Activated CD4-positive, alpha-beta T cell treated with anti-CD3 and anti-CD28 coated beads for 36 hours (primary cell): ENCODE results near the gene PTPRM. TPM values are rescaled to one million over a fixed set of nuclear protein-coding genes. Genes with fewer than 3 reads are reported as not detected.

Experiments used
- ATAC-seq: fragments of 200-7000 bp; cut with Tn5 transposase; one replicate; pipeline ENCODE4 v1.10.0; 2021; ENCODE audit warnings: mild to moderate bottlenecking, moderate library complexity
- CTCF ChIA-PET: fragments of 350-600 bp; sonication (Branson Sonifier 250); formaldehyde crosslinking; loops from one replicate; lab custom pipeline; 2021; ENCODE audit warnings: antibody characterized with exemption; lab: Charles Lee
- POLR2A ChIA-PET: fragments of 350-600 bp; sonication (Branson Sonifier 250); formaldehyde crosslinking; loops from one replicate; lab custom pipeline; 2021; ENCODE audit warnings: antibody characterized with exemption, inconsistent platforms; lab: Charles Lee
- DNase-seq: peaks from one replicate; pipeline ENCODE4 v3.0.0-alpha.2; 2020
- H3K27ac Mint-ChIP-seq: one replicate; pipeline ENCODE4 v1.8.0; 2021; ENCODE audit warnings: mixed read lengths
- H3K27me3 Mint-ChIP-seq: one replicate; pipeline ENCODE4 v1.8.0; 2021; ENCODE audit warnings: mixed read lengths
- H3K36me3 Mint-ChIP-seq: one replicate; pipeline ENCODE4 v1.8.0; 2021; ENCODE audit warnings: low read depth, mixed read lengths
- H3K4me1 Mint-ChIP-seq: one replicate; pipeline ENCODE4 v1.8.0; 2021; ENCODE audit warnings: mixed read lengths
- H3K4me3 Mint-ChIP-seq: one replicate; pipeline ENCODE4 v1.8.0; 2021; ENCODE audit warnings: mild to moderate bottlenecking, moderate library complexity, mixed read lengths
- H3K9me3 Mint-ChIP-seq: one replicate; pipeline ENCODE4 v1.8.0; 2021; ENCODE audit warnings: low read depth, mixed read lengths
- intact Hi-C, 2 experiments: fragments of 100-400 bp; cut with DNase I in 1 of 2; cut with micrococcal nuclease in 1 of 2; formaldehyde crosslinking; loops; one replicate each; pipeline versions ENCODE4 v1.14.2 to v1.15.1; 2022 to 2024; cut with DNase I, micrococcal nuclease
- total RNA-seq, 2 experiments: library from RNA; stranded (reverse); gene quantifications; one replicate each; pipeline ENCODE4 v1.2.3, GENCODE V29; 2021

The PTPRM gene
- total RNA-seq, 2 experiments from 2014 or later: 6.5 to 14.0 TPM

GRCh38 chr18:7720395-7720794, 153.3 kb downstream of the PTPRM start:
- intact Hi-C loops: no loop called here

GRCh38 chr18:7721532-7721931, 154.4 kb downstream of the PTPRM start:
- ATAC-seq (no peak), DNase-seq (no peak)
- Mint-ChIP-seq H3K27ac (no peak overlapping the region), H3K4me3 (no peak overlapping the region), H3K9me3 (peaks cover 4% of the 10 kb centered on the region), H3K4me1 (no peaks in the 10 kb centered on the region), H3K27me3 (no peaks in the 10 kb centered on the region), H3K36me3 (no peaks in the 10 kb centered on the region)
- ChIA-PET CTCF (no interaction called here), POLR2A (no interaction called here)
- intact Hi-C loops: no loop called here

More at GRCh38 chr18:7720395-7720794, 153.3 kb downstream of the PTPRM start:
- Mint-ChIP-seq H3K27ac (no peak overlapping the region), H3K36me3 (no peaks in the 10 kb centered on the region), H3K27me3 (no peaks in the 10 kb centered on the region), H3K4me3 (no peak overlapping the region), H3K9me3 (peaks cover 9% of the 10 kb centered on the region), H3K4me1 (no peaks in the 10 kb centered on the region)
- POLR2A ChIA-PET: no interaction called here
- CTCF ChIA-PET: no interaction called here
- no peak for DNase-seq
- ATAC-seq: no peak

GRCh38 chr18:7722955-7723354, 155.8 kb downstream of the PTPRM start:
- no peak for ATAC-seq
- intact Hi-C loops: no loop called here
- POLR2A ChIA-PET: no interaction called here

DNA sequence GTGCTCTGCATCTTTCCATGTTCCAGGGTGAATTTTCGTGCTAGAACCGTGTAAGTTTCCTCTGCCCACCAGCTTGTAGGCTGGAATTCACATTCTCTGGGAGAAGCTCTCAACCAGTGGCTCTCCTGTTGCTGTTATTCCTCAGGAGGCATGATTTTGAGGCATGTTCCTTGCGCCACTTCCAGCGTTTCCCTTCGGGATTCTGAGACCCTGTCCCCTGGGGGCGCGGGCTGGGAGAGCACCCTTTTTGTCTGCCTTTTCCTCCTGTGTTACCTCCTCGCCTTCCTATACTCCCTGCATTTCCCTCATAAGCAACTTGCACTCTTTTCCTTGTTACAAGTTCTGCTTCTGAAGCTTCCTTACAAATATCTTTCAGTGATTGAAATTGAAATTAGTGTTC, 156.4 kb downstream of the PTPRM start:
- Mint-ChIP-seq H3K27ac (no peak overlapping the region), H3K4me1 (no peaks in the 10 kb centered on the region), H3K9me3 (peaks cover under 1% of the 10 kb centered on the region), H3K27me3 (no peaks in the 10 kb centered on the region), H3K4me3 (no peak overlapping the region), H3K36me3 (no peaks in the 10 kb centered on the region)
- POLR2A ChIA-PET: no interaction called here
- intact Hi-C loops: no loop called here
- CTCF ChIA-PET: no interaction called here
- DNase-seq (no peak), ATAC-seq (no peak)

More at GRCh38 chr18:7722955-7723354, 155.8 kb downstream of the PTPRM start:
- Mint-ChIP-seq H3K36me3 (no peaks in the 10 kb centered on the region), H3K27ac (no peak overlapping the region), H3K27me3 (no peaks in the 10 kb centered on the region), H3K4me3 (no peak overlapping the region), H3K4me1 (no peaks in the 10 kb centered on the region), H3K9me3 (peaks cover 4% of the 10 kb centered on the region)
- DNase-seq: no peak
- CTCF ChIA-PET: interaction anchor here (0.6 kb wide), 1 partner anchor 450 kb away, joined by 3 read pairs; no protein-coding TSS in a partner anchor

DNA sequence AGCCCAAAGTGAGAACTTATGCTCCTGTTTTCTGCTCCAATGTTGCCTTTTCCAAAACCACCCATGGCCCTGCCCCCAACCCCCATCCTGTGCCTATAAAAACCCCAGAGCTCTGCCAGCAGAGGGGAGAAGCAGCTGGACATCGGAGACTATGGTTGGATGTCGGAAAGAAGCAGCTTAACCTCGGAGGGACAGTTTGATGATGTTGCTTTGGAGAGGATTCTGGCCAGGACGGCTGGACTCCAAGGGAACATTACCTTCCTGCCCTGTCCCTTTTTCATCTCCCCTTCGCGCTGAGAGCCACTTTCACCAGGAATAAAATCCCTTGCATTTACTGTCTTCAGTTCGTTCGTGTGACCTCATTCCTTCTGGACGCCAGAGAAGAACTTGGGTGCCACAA, 158.4 kb downstream of the PTPRM start:
- ChIA-PET CTCF (interaction anchor here (0.6 kb wide), 1 partner anchor 91 kb away, joined by 3 read pairs; no protein-coding TSS in a partner anchor), POLR2A (no interaction called here)
- H3K27ac Mint-ChIP-seq: no peak overlapping the region
- no peaks in the 10 kb centered on the region for H3K27me3 Mint-ChIP-seq
- ATAC-seq (no peak), DNase-seq (no peak)
- no peaks in the 10 kb centered on the region for H3K36me3 Mint-ChIP-seq
- intact Hi-C loops: no loop called here
- H3K4me1 Mint-ChIP-seq: no peaks in the 10 kb centered on the region
- H3K4me3 Mint-ChIP-seq: no peak overlapping the region
- H3K9me3 Mint-ChIP-seq: no peaks in the 10 kb centered on the region

DNA sequence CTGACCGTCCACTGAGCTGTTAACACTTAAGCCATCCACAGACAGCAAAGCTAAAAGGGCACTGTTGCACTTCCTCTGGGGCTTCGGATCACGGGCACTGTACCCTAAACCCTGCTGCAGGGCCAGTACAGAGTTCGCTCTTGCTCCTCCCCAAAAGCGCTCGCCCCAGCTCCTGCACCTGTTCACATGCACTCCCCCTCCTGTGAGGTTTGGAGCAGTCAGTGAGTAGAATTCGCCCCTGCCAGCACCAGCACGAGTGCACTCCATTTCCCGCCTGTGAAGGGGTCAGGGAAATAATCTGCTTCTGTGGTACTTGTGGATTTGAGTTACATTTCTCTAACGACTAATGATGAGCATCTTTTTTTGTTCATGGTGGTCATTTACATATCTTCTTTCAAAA, 158.8 kb downstream of the PTPRM start:
- Mint-ChIP-seq H3K4me3 (no peak overlapping the region), H3K4me1 (no peaks in the 10 kb centered on the region), H3K27me3 (no peaks in the 10 kb centered on the region), H3K9me3 (no peaks in the 10 kb centered on the region), H3K27ac (no peak overlapping the region), H3K36me3 (no peaks in the 10 kb centered on the region)
- ChIA-PET CTCF (interaction anchor here (0.6 kb wide), 1 partner anchor 91 kb away, joined by 3 read pairs; no protein-coding TSS in a partner anchor), POLR2A (no interaction called here)
- DNase-seq: no peak
- ATAC-seq: no peak
- intact Hi-C loops: no loop called here

- CTCF ChIA-PET: no interaction called here
- no peaks in the 10 kb centered on the region for H3K4me1 Mint-ChIP-seq
- no peaks in the 10 kb centered on the region for H3K36me3 Mint-ChIP-seq
- H3K9me3 Mint-ChIP-seq: no peaks in the 10 kb centered on the region
- H3K27me3 Mint-ChIP-seq: no peaks in the 10 kb centered on the region
- no peak for DNase-seq
- POLR2A ChIA-PET: no interaction called here
- ATAC-seq: no peak
- H3K27ac Mint-ChIP-seq: no peak overlapping the region
- intact Hi-C loops: no loop called here
- H3K4me3 Mint-ChIP-seq: no peak overlapping the region
These were observed 159.4 kb downstream of the PTPRM start for GRCh38 chr18:7726522-7726921.

GRCh38 chr18:7727361-7728076, 160.4 kb downstream of the PTPRM start:
- Mint-ChIP-seq H3K4me3 (no peak overlapping the region), H3K36me3 (no peaks in the 10 kb centered on the region), H3K27ac (no peak overlapping the region), H3K9me3 (no peaks in the 10 kb centered on the region), H3K27me3 (no peaks in the 10 kb centered on the region), H3K4me1 (no peaks in the 10 kb centered on the region)
- DNase-seq (no peak), ATAC-seq (no peak)
- intact Hi-C loops: no loop called here
- ChIA-PET POLR2A (no interaction called here), CTCF (no interaction called here)

DNA sequence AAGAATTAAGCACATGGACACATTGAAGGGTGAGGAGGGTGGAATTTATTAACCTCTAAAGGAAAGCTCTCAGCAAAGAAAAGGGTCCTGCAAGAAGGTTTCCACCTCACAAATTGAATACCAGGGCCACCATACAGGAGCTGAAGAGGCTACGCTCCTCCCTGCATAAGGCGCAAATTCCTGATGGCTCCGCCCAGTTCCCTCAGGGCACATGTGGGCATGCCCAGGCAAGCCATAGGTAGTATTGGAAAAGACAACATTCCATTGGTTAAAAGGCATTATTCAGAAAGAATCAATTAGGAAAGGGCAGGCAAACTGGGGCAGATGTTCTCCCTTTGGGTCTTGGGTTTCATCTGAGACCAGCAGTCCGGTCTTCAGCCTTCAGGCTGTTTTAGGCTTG, 161.2 kb downstream of the PTPRM start:
- CTCF ChIA-PET: no interaction called here

DNA sequence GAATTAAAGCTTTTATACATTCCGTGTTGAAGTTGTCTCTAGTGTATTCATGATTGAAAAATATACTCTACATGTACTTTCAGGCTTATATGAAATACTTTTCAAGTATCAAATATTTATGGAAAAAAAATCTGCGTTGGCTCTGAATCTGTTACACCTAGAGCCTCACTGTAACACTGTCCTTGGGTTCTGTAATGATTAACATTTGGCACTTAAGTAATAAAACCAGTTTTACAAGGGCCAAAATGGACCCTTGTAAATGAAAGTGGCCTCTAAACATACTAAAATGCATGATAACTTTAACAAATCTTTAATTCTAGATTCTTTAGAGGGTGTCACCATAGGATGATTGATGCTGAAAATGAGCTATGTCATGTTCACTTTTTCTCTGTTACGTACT, 162.8 kb downstream of the PTPRM start:
- CTCF ChIA-PET: no interaction called here
- H3K9me3 Mint-ChIP-seq: no peaks in the 10 kb centered on the region
- no peak overlapping the region for H3K4me3 Mint-ChIP-seq
- no peaks in the 10 kb centered on the region for H3K36me3 Mint-ChIP-seq
- intact Hi-C loops: no loop called here
- no peaks in the 10 kb centered on the region for H3K4me1 Mint-ChIP-seq
- no peaks in the 10 kb centered on the region for H3K27me3 Mint-ChIP-seq
- POLR2A ChIA-PET: no interaction called here
- no peak overlapping the region for H3K27ac Mint-ChIP-seq
- DNase-seq (no peak), ATAC-seq (no peak)

More for the DNA sequence above, 161.2 kb downstream of the PTPRM start:
- Mint-ChIP-seq H3K27ac (no peak overlapping the region), H3K27me3 (no peaks in the 10 kb centered on the region), H3K4me1 (no peaks in the 10 kb centered on the region), H3K4me3 (no peak overlapping the region), H3K36me3 (no peaks in the 10 kb centered on the region), H3K9me3 (no peaks in the 10 kb centered on the region)
- ATAC-seq (no peak), DNase-seq (no peak)
- intact Hi-C loops: no loop called here
- POLR2A ChIA-PET: no interaction called here

DNA sequence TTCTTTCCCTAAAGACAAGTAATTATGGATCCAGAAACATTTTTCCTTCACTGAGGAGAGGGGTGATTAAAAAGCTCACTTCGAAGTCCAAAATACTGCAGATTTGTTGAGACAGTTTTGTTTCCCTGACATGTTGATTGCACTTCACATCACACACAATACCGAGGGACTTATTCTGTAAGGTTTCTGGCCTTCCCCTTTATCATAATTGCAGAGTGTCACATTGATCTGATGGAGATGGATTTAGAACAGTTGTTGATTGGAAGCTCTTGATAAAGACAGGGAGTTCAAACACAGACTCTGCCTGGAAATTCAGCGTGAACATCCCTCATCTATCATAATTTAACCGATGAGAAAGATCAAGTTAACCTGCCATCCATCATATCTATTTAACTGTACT, 163.6 kb downstream of the PTPRM start:
- Mint-ChIP-seq H3K4me3 (no peak overlapping the region), H3K9me3 (no peaks in the 10 kb centered on the region), H3K27me3 (no peaks in the 10 kb centered on the region), H3K36me3 (no peaks in the 10 kb centered on the region), H3K27ac (no peak overlapping the region), H3K4me1 (no peaks in the 10 kb centered on the region)
- ChIA-PET CTCF (no interaction called here), POLR2A (no interaction called here)
- ATAC-seq (no peak), DNase-seq (no peak)
- intact Hi-C loops: no loop called here

DNA sequence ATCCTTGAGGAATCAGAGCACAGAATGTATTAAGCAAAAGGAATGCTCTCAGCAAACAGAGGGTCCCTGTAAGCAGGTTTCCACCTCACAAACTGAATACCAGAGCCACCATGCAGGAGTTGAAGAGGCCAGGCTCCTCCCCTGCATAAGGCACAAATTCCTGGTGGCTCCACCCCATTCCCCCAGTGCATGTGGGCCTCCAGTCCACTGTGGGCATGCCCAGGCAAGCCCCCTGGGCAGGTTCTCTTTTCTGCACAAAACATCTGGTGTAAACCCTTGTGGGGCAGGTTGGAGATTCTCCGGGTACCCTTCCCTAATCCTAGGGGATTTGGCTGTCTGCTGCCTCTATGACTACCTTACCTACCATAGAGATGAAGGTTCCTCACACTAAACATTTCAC, 166.5 kb downstream of the PTPRM start:
- no peak overlapping the region for H3K4me3 Mint-ChIP-seq
- no peaks in the 10 kb centered on the region for H3K27me3 Mint-ChIP-seq
- no peaks in the 10 kb centered on the region for H3K9me3 Mint-ChIP-seq
- no peaks in the 10 kb centered on the region for H3K4me1 Mint-ChIP-seq
- intact Hi-C loops: no loop called here
- ATAC-seq (no peak), DNase-seq (no peak)
- POLR2A ChIA-PET: no interaction called here
- no peaks in the 10 kb centered on the region for H3K36me3 Mint-ChIP-seq
- H3K27ac Mint-ChIP-seq: no peak overlapping the region
- CTCF ChIA-PET: no interaction called here
